Left renal pelvis (tissue), 4 donors: ENCODE results near the gene MARCKSL1. TPM values are rescaled to one million over a fixed set of nuclear protein-coding genes. Genes with fewer than 3 reads are reported as not detected.
"Not testable (repeated sequence)": the region's sequence is repeated elsewhere in the genome, so short reads cannot be mapped to it uniquely, and the experiment has no call there.

Experiments used
- DNase-seq, 4 donors: peaks; one replicate each; pipeline ENCODE4 v3.0.0-alpha.2; 2013; ENCODE audit warnings: low read depth in 4 of 4, low spot score in 3 of 4
- polyA plus RNA-seq, 4 donors: library from polyadenylated mRNA; unstranded; fragments of 120-200 nt; gene quantifications; one replicate each; pipeline ENCODE4 v1.2.1, GENCODE V29; 2013; ENCODE audit not compliant: insufficient read length in 4 of 4

MARCKSL1 gene
- polyA plus RNA-seq, 4 donors = 388 to 468 (median 433) TPM

- no peak for DNase-seq
These were observed 1.7 kb downstream of the MARCKSL1 start for GRCh38 chr1:32334274-32334861.

- no peak for DNase-seq
These were observed 2.6 kb downstream of the MARCKSL1 start for GRCh38 chr1:32333251-32333963.

GRCh38 chr1:32332290-32333079 lies 3.5 kb downstream of the MARCKSL1 start:
- no peak for DNase-seq

- DNase-seq = no peak
These were observed 4.5 kb downstream of the MARCKSL1 start for GRCh38 chr1:32331549-32331948.

- DNase-seq = no peak
These were observed 5.4 kb downstream of the MARCKSL1 start for GRCh38 chr1:32330558-32331151.

GRCh38 chr1:32329931-32330466 lies 6.0 kb downstream of the MARCKSL1 start:
- no peak for DNase-seq

GRCh38 chr1:32327204-32327603 lies 8.8 kb downstream of the MARCKSL1 start:
- DNase-seq = no peak

- DNase-seq = no peak
These were observed 14.2 kb downstream of the MARCKSL1 start for GRCh38 chr1:32321712-32322291.

- DNase-seq = no peak
These were observed 17.7 kb downstream of the MARCKSL1 start for GRCh38 chr1:32318127-32318869.

GRCh38 chr1:32316903-32317277 lies 19.1 kb downstream of the MARCKSL1 start:
- DNase-seq = no peak

- DNase-seq = no peak
These were observed 24.2 kb downstream of the MARCKSL1 start for GRCh38 chr1:32311709-32312393.

- DNase-seq = no peak
These were observed 26.1 kb downstream of the MARCKSL1 start for GRCh38 chr1:32309960-32310359.

- DNase-seq = no peak
These were observed 28.7 kb downstream of the MARCKSL1 start for GRCh38 chr1:32307324-32307723.

- no peak for DNase-seq
These were observed 30.7 kb downstream of the MARCKSL1 start for GRCh38 chr1:32305310-32305709.

- no peak for DNase-seq
These were observed 31.9 kb downstream of the MARCKSL1 start for GRCh38 chr1:32303997-32304622.

- no peak for DNase-seq
These were observed 32.7 kb downstream of the MARCKSL1 start for GRCh38 chr1:32303358-32303757.

- DNase-seq = no peak
These were observed 36.7 kb downstream of the MARCKSL1 start for GRCh38 chr1:32299327-32299726.

GRCh38 chr1:32298211-32298610 lies 37.8 kb downstream of the MARCKSL1 start:
- not testable (repeated sequence) for DNase-seq
